GM21737 (cell line): ENCODE results near the gene REEP6.
"Not testable (repeated sequence)": the region's sequence is repeated elsewhere in the genome, so short reads cannot be mapped to it uniquely, and the experiment has no call there.

Experiments
- ATAC-seq: cut with Tn5 transposase; IDR thresholded peaks from one replicate; pipeline ENCODE4 v1.9.1; 2021; ENCODE audit warnings: mild to moderate bottlenecking, moderate library complexity; ENCODE audit not compliant: unreplicated experiment

The REEP6 gene

DNA sequence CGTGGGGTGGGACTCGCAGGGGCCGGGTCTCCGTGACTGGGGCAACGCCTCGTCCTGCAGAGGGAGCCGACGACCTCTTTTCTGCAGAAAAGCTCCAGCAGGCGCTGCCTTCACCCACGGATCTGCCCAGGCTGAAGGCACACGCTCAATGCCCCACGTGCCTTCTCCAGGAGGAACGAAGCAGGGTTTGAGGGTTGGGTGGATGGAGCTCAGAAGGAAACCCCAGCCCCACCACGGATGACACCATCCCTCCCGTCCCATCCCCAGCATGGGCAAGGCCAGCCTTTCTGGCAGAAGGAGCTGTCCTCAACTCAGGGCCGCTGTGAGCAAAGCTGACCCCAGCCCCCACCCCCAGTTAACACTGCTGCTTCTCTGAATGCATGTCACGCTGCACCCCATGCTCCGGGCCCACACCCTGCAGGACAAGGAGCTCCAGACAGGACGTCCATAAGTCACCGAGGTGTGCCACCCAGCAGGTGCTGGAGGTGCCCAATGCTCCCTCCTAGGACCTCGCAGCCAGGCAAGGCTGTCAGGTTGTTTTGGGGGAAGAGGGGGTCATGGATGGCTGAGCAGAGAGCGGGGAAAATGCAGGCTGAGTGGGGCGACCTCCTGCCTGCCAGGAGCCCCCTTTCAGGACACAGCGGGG is 19.3 kb upstream of the REEP6 start:
- ATAC-seq = no peak

DNA sequence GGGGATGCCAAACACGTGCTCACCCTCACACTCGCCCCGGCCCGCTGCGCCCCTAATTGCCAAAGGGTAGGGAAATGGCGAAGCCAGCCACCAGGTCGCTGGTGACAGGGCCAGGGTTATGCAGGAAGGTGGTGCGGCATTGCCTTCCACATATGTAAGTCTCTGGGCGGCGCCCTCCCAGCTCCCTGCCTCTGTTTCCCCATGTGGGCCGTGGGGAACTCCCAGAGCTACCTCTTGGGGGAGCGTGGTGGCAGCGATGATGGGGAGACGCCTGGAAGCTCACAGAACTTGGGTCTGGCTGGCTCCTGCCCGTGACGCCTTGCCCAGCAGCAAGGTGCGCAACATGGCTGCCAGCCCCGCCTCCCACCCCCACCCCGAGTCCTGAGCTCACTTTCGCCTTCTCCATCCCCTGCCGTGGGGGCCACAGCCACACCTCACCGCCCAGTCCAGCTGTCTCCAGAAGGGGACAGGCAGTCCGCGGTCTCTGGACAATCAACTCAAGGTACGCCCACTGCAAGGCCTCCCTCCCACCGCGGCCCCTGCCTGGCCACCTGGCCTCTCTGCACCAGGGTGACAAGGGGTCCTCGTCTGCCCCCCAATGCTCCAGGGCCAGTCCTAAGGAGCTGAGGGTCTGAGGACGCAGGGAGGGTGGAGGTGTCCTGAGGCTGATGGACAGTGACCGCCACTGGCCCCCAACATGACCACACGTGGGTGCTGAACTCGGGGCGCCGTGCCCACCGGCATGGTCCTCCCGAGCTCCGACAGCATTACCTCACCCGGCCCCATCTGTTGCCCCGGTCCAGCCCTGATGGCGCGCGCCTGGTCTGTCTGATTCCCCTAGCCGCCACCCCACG is 18.5 kb upstream of the REEP6 start:
- ATAC-seq = no peak

DNA sequence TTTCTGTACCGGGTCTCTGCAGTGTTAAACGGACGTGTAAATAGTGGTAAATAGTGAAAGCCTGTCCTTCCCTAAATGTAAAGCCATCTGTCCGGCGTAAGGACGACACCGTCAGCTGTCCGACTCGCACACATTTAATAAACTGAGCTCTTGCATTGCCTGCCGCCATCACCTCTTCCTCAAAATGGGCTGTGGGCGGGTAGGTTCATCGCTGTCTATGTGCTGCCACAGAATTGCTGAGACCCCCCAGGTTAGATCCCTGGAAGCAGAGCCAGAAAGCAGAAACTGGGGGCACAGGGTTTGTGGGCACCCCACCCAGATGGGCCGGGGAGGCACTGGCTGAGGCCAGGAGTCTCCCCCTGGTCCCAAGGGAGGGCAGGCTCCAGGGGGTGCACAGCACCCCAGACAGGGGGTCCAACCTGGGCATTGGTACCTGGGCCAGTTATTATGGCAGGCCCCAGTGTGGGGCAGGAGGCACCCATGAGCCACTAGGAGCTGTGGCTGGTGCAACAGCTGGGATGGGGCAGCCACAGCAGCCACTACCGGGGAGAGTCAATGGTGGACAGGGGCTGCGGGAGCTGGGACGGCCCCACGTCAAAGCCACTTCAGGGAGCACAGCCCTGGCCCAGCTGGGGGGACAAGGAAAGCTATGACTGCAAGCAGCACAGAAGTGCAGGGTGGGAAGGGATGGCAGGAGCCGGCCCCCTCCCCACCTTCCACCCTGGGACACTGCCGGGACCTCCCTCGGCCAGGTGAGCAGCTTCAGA is 17.7 kb upstream of the REEP6 start:
- no peak for ATAC-seq

DNA sequence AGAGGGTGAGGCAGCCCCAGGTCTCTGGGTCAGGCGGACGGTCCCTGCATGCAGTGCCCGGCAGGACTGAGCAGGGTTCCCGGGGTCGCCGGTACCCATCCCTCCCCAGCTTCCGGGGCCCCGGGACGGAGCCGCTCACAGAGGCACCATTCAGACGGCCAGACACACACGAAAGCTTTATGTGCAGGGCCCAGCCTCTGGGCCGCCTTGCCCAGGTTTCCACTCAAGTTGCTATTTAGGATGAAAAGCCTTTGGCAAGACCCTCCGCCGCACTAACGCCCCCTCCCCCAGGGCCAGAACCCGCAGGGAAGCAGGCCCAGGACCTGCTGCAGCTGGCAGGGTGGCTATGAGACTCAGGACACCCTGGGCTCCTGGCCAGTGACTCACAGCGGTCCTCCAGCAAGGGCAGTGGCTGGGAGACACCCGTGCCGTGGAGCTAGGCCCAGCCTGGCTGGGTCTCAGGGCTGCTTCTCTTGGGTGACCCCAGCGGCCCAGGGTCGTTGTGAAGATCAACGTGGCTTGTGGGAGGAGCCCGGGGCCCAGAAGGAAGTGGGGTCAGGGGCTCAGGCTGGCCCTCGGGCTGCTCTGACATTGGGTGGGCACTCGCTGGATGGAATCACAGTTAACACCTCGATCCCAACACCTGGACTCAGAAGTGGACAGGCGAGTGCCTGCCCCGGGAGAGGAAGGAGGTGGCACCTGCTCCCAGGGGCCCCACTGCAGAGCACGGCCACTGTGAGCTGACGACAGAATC is 16.8 kb upstream of the REEP6 start:
- ATAC-seq = no peak

DNA sequence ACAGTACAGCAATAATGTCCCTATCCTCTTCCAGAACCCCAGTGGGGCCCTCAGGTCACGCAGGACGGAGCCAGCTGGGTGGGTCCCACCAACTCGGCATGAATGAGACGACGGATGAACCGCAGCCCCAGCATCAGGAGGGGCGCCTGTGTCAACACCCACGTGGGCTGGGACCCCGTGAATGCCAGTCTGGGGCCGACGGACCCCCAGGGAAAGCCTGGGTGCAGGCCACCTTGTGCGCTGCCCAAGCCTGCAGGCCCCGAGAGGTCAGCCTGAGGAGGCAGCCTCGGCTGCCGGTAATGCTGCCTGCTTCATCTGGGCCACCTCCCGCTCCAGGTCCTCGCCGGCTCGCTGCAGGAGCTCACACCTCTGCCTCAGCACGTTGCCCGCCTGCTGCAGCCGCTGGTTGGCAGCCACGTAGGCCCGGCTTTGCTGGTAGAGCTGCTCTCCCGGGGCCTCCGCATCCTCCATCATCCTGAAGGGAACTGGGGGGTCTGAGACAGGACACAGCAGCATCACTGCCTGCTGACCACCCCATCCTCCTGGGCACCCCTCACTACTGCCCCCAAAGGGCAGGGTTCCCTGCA is 16.1 kb upstream of the REEP6 start:
- ATAC-seq = no peak

DNA sequence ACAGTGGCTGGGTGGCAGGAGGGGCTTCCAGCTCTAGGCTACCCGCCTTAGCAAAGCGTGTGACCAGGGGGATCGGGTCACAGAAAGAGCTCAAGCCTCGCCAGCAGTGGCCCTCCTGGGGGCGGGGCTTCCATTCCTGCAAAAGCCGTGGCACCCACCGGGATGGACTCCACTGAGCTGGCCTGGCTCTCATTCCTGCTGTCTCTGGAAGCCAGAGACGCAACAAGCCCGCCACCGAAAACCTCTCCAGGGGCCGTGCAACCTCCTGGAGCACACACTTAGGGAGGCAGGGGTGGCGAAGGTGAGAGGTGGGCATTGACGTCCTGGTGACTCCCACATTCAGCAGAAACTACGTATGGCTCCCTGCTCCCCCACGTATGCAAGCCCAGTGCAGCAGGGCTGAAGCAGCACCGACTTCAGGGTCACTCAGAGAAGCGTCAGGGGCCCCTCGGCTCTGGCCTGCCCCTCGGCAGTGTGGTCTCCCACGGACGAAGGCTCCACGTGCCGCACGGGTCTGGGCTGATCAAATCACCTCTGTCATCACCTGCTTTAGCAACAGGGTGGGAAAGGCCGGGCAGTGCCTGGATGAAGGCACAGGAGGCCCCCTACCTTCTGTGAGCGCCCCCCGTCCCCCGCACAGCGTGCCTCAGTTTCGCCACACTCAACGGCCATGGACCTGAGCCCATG is 15.1 kb upstream of the REEP6 start:
- ATAC-seq = no peak

DNA sequence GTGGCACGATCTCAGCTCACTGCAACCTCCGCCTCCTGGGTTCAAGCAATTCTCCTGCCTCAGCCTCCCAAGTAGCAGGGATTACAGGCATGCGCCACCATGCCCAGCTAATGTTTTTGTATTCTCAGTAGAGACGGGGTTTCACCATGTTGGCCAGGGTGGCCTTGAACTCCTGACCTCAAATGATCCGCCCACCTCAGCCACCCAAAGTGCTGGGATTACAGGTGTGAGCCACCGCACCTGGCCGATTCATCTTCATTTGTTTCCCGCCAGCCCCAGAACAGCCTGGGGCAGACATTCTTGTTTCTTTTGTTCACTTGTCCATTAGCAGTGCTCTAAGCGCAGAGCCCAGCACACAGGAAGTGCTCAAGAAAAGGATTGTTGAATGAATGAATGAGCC is 13.9 kb upstream of the REEP6 start:
- not testable (repeated sequence) for ATAC-seq

DNA sequence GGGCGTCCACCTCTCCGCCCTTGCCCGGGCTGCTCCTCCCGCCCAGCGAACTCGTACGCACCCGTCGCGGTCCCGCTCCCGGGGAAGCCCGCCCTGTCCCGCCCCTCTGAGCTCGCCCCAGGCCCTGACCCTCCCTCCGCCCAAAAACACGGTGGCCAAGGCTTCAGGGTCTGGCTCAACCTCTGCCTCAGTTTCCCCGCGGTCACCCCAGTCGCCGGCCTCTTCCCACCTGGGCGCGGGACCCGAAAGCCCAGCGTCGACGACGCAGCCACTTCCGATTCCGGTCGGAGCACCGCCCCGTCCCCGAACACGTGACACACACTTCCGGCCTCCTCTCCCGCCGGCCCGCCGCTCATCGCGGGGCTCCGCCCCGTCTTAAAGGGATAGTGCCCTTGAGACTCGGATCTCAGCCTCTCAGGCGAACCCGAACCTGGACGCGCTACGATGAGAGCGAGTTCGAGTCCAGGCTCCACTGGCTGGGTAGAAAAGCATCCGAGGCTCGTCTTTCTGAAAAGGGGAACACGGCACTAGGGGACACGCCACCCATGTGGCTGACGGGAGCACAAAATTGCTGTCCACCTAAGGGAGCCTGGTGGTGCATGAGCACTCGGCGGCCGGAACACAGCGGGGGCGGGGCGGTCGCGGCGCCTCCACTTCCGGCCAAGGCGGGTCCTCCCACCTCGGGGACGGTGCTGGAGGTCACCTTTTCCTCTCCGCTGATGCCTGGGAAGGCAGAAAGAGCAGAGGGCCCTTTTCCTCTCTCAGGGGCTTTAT is 11.9 kb upstream of the REEP6 start, which contains the start of gene C19orf25:
C19orf25 (minus strand) TSS at position 282 of the 774 bp plus-strand sequence. CDS start 312 bp downstream, outside the sequence.
- ATAC-seq = peak; percentile 70

DNA sequence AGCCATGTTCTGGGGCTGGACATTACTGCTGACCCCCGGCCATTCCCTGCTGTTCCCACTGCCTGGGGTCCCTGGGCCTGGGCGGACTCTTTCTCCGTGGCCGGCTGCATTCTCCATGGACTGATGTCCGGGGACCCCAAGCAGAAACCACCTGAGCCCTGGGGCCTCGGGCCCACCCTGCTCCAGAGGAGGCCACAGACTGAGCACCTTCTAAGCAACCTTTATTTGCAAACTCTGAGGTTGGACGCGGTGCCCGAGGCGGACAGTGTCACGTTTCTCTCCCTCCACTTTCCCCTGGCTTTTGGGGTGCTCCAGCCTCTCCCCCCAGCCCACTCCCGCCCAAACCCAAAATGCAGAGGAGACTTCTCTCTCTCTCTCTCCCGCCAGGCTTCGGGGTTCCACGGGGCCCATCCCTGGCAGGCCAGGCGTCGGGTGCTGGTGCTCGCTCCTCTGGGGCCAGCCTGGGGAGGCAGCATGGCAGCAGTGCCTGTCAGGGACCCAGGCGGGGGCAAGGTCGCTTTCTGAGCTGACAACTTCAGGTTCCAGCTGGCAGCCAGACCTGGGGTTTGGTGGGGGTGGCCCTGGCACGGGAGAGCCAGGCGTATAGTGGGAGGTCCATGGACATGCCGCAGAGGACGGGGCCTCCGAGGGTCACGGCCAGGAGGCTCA is 9.6 kb upstream of the REEP6 start:
- no peak for ATAC-seq

DNA sequence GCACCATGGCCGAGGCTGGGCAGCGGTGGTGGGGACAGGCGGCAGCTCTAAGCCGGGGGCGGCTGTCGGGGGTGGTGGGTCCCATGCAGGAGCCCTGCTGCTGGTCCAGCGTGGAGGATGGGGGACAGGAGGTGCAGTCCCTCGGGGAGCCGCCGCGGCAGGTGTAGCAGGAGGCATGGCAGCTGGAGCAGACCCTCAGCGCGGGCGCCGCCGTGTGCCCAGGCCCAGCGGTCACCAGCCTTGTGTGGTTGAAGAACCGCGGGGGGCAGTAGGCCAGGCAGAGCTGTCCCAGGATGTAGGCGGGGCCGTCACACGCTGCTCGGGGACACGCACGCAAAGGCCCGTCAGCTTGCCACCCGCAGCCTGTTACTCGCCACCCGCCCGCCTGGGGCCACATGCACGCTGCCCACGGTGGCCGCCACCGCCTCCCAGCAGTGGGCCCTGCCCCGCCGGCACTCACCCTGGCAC is 9.1 kb upstream of the REEP6 start:
- no peak for ATAC-seq

DNA sequence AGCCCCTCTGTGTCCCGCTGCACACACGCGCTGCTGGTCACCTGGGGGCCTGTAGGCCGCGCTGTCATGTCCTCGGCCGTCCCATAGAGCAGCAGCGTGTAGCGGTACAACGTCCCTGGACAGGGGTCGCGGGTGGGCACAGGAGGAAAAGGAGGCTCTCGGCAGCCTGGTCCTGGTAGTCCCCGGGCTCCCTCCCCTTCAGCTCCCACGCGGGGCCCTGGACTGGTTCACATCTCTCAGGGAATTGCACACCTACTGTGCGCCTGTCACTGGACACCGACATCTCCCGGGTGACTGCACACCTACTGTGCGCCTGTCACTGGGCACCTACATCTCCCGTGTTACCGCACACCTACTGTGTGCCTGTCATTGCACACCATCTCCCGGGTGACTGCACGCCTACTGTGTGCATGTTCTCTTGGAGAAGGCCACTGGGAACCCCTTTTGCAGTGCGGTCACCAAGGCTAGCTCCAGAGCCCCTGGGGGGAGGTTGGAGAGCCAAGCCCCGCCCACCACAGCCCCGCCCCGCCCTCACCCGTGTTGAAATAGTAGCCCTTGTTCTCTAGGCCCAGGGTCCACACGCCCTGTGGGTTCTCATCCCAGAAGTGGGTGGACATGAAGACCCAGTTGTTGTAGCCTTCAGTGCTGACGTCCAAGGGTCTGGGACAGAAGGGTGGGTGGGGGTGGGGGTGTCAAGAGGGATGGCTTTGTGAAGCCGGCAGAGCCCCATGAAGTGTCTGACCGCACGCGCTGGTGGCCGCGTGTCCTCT is 8.4 kb upstream of the REEP6 start:
- ATAC-seq = no peak

DNA sequence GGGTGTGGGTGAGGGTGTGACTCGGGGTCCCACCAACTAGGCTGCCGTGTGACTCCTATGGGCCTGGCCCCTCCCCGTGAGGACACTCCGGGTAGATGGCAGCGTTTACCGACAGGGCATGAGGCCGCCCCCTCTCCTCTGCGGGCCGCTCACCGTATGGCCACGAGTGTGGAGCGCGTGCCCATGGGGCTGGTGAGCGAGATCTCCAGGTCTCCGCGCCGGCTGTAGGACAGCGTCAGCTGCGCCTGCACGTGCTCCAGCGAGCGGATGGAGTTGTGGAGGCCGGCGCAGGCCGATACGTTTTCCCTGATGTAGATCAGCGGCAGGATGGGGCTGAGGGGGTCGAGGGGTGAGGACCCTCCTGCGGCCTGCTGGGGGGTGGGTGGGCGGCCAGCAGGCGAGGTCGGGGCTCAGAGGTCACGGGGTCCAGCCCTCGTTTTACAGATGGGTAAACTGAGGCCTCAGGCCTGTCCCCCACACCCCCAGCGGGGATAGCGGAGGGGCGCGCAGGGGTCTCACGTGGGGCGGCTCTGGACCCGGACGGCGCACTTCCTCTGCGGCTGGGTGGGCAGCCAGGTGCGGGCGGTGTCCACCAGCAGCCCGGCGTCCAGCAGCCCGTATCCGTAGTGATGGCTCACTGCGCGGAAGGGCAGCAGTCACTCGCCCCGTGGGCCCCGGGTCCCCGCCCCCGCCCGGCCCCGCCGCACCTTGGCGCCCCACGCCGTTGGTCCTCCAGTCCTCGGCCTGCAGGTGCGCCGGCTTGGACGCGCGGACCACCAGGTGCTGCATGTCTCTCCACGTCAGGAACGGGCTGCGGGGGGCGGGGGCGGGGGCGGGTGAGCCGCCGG is 7.6 kb upstream of the REEP6 start:
- ATAC-seq = no peak

DNA sequence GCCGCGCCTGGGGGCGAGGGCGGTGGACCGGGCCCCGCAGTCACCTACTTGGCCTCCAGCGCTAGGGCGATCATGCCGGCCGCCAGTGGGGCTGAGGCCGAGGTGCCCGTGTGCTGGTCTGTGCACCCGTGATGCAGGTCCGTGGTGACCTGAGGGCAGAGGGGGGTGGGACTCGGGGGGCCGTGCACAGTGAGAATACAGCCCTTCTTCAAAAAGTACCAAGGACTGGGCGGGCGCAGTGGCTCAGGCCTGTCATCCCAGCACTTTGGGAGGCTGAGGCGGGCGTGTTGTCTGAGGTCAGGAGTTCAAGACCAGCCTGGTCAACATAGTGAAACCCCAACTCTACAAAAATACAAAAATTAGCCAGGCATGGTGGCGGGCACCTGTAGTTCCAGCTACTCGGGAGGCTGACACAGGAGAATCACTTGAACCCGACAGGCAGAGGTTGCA is 7.0 kb upstream of the REEP6 start:
- ATAC-seq = no peak

DNA sequence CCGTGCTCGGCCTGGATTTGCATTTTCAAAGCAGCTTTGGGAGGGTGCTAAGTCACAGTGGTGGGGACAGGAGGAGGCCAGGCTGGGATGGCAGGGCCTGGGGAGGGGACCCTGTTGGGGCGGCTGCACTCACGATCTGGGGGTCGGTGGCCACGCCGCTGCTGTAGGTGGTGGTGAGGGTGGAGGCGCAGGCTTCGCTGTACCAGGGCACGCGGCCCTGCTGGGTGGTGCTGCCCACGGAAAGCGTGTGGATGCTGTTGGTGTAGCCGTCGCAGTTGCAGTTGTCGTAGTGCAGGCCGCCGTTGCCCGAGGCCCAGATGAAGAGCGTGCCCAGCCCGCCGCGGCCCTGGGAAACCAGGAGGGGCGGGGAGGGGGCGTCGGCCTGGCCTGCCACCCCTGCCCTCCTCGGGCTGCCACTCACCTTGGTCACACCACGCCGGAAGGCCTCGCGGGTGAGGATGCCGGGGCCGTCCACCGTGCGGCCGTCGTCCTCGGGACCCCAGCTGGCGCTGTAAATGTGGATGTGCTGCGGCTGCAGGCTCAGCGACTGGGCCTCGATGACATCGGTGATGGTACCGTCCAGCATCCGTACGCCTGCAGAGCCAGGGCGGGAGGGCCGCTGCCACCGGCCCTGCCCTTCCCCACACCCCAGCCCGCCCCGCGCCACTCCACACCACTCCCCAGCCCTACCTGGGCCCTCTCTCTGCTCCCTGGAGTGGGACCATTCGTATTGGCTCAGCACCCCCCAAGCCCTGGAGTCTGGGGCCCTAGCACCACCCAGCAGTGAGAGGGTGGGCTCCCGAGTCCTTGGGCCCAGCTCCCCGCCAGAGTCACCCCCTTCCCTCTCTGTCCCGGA is 4.0 kb upstream of the REEP6 start:
- ATAC-seq = no peak

DNA sequence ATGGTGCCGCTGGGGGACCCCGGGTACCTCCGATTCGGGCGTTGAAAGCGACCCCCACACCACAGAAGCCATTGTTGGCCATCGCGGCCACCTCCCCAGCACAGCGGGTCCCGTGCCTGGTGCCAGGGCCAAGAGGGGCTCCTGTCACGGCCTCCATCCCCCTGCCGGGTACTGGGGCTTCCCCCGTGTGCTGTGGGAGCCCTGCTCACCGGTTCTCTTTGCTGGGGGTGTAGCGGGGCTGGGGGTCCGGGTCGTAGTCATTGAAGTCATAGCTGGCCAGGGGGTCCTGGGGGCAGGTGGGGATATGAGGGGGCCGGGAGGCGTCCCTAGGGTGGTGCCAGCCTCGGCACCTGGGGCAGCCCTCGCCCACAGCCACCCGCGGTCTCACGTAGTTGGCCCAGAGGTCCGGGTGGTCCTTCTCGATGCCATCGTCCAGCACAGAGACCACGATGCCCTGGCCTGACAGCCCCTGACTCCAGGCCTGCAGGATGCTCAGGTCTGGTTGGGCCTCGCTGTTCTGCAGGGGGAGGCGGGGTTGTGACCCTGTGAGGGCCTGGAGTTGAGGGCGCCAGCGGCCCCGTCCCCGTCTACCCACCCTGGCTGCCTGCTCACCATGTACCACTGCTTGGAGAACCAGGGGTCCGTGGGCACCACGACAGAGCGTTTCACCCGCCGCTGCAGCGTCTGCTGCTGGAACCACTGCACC is 3.3 kb upstream of the REEP6 start:
- ATAC-seq = no peak
